Measurements from ENCODE around the gene IFI27L1. TPM values are rescaled to one million over a fixed set of nuclear protein-coding genes. Genes with fewer than 3 reads are reported as not detected.

IFI27L1 gene
- total and polyA plus RNA-seq, 2 donors (not counting 1 experiment from before 2014, with no cell fraction given), result 6.5 to 6.7 TPM

DNA sequence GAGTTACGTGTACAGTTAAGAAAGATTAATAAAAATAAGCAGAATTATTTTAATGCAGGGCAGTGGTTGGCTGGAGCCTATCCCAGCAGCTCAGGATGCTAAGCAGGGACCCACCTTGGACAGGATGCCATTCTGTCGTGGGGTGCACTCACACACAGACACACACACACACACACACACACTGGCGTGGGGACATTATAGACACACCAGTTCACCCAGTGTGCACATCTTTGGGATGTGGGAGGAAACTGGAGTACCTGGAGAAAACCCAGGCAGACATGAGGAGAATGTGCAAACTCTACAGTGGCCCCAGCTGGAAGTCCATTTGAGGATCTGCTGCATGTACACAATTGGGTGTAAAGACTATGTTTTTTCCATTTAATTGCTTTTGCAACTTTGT lies 61.1 kb downstream of the IFI27L1 start:
- Histone ChIP-seq H4K20me1 (ENCODE audit: control insufficient read depth, insufficient read depth, low read length, poor library complexity, severe bottlenecking) (no peaks in the 10 kb centered on the region), H3K9me3 (ENCODE audit: control extremely low read depth in 1 of 3, control insufficient read depth in 2 of 3, insufficient read depth in 1 of 3, low read length in 2 of 3) (no peaks in the 10 kb centered on the region), H3K36me3 (replicated peaks in 1 of 2; ENCODE audit: control extremely low read depth in 1 of 2, control insufficient read depth in 1 of 2, extremely low read depth in 1 of 2, insufficient read depth in 2 of 2, low read length in 1 of 2) (no peaks in the 10 kb centered on the region), H2AFZ (ENCODE audit: insufficient read depth, low read depth, low read length, poor library complexity, severe bottlenecking) (no peak overlapping the region), H3K4me3 (ENCODE audit: control extremely low read depth in 1 of 5, extremely low read depth in 1 of 5, insufficient read depth in 1 of 5, low read depth in 2 of 5, low read length in 4 of 5) (no peak overlapping the region), H3K79me2 (ENCODE audit: control insufficient read depth, insufficient read depth, low read length) (no peaks in the 10 kb centered on the region), H3K4me1 (ENCODE audit: control insufficient read depth in 2 of 2, insufficient read depth in 2 of 2, low read length in 2 of 2) (no peaks in the 10 kb centered on the region), H3K4me2 (replicated peaks; ENCODE audit: low read depth, low read length, poor library complexity, severe bottlenecking) (no peak overlapping the region), H3K27me3 (replicated peaks in 1 of 4; ENCODE audit: control extremely low read depth in 1 of 4, control insufficient read depth in 3 of 4, insufficient read depth in 4 of 4, low read length in 3 of 4) (peaks cover 0 to 2% (median 0%) of the 10 kb centered on the region in 4 experiments), H3K27ac (ENCODE audit: low read length in 2 of 2) (no peak overlapping the region), H3K9ac (ENCODE audit: low read length) (no peak overlapping the region)
- ChIA-PET POLR2A (no interaction called here), CTCF (interaction anchor here (1.1 to 9.4 kb wide), 5 partner anchors 10 to 106 kb away, joined by 3 to 195 read pairs (median 10); no protein-coding TSS in a partner anchor)
- Mint-ChIP-seq H3K4me1 (peaks cover 4% of the 10 kb centered on the region), H3K27me3 (peaks cover 5% of the 10 kb centered on the region), H3K4me3 (no peak overlapping the region), H3K27ac (no peak overlapping the region), H3K9me3 (ENCODE audit: insufficient read depth) (no peaks in the 10 kb centered on the region)
- DNase-seq (no peak), ATAC-seq (ENCODE audit: low read depth) (no peak)
- TF ChIP-seq EZH2 (IDR thresholded peaks at IDR 0.05; ENCODE audit: borderline replicate concordance, insufficient read depth, low read depth, low read length, poor library complexity, severe bottlenecking) (no peak), CTCF (IDR thresholded peaks at IDR 0.05) (no peak)
- intact Hi-C loops (cut with micrococcal nuclease), result no loop called here
- WGBS (ENCODE audit: insufficient coverage), result no CpG with 5 or more reads among the region's 3 CpGs

GRCh38 chr14:94142836-94143235 lies 61.7 kb downstream of the IFI27L1 start:
- Histone ChIP-seq H3K27me3 (replicated peaks in 1 of 4; ENCODE audit: control extremely low read depth in 1 of 4, control insufficient read depth in 3 of 4, insufficient read depth in 4 of 4, low read length in 3 of 4) (no peaks in the 10 kb centered on the region), H3K27ac (ENCODE audit: low read length in 2 of 2) (no peak overlapping the region), H3K79me2 (ENCODE audit: control insufficient read depth, insufficient read depth, low read length) (no peaks in the 10 kb centered on the region), H3K9me3 (ENCODE audit: control extremely low read depth in 1 of 3, control insufficient read depth in 2 of 3, insufficient read depth in 1 of 3, low read length in 2 of 3) (no peaks in the 10 kb centered on the region), H2AFZ (ENCODE audit: insufficient read depth, low read depth, low read length, poor library complexity, severe bottlenecking) (no peak overlapping the region), H3K9ac (ENCODE audit: low read length) (no peak overlapping the region), H3K4me2 (replicated peaks; ENCODE audit: low read depth, low read length, poor library complexity, severe bottlenecking) (no peak overlapping the region), H4K20me1 (ENCODE audit: control insufficient read depth, insufficient read depth, low read length, poor library complexity, severe bottlenecking) (no peaks in the 10 kb centered on the region), H3K4me1 (ENCODE audit: control insufficient read depth in 2 of 2, insufficient read depth in 2 of 2, low read length in 2 of 2) (no peaks in the 10 kb centered on the region), H3K36me3 (replicated peaks in 1 of 2; ENCODE audit: control extremely low read depth in 1 of 2, control insufficient read depth in 1 of 2, extremely low read depth in 1 of 2, insufficient read depth in 2 of 2, low read length in 1 of 2) (no peaks in the 10 kb centered on the region), H3K4me3 (ENCODE audit: control extremely low read depth in 1 of 5, extremely low read depth in 1 of 5, insufficient read depth in 1 of 5, low read depth in 2 of 5, low read length in 4 of 5) (no peak overlapping the region)
- Mint-ChIP-seq H3K4me1 (peaks cover 4% of the 10 kb centered on the region), H3K9me3 (ENCODE audit: insufficient read depth) (no peaks in the 10 kb centered on the region), H3K27me3 (peaks cover 4% of the 10 kb centered on the region), H3K27ac (no peak overlapping the region), H3K4me3 (no peak overlapping the region)
- ATAC-seq (ENCODE audit: low read depth), result no peak
- TF ChIP-seq CTCF (IDR thresholded peaks at IDR 0.05) (no peak), EZH2 (IDR thresholded peaks at IDR 0.05; ENCODE audit: borderline replicate concordance, insufficient read depth, low read depth, low read length, poor library complexity, severe bottlenecking) (no peak)
- WGBS (ENCODE audit: insufficient coverage), result no CpG with 5 or more reads among the region's 1 CpG
- POLR2A ChIA-PET, result no interaction called here
- intact Hi-C loops (cut with micrococcal nuclease), result no loop called here
- DNase-seq, result no peak
- CTCF ChIA-PET, result interaction anchor here (0.7 to 9.4 kb wide), 5 partner anchors 10 to 566 kb away, joined by 3 to 195 read pairs (median 10); no protein-coding TSS in a partner anchor

Data from B cell (primary cell).